GM23248 (cell line): ENCODE measurements around the gene SMIM13.

Source experiments
- EZH2 ChIP-seq: fragments of 200-600 bp; sonication (generic); IDR thresholded peaks from 2 replicates; pipeline ENCODE4 v1.6.1; 2018; ENCODE audit warnings: antibody characterized with exemption, mild to moderate bottlenecking; ENCODE audit not compliant: insufficient read depth, poor library complexity, severe bottlenecking
- EZH2phosphoT487 ChIP-seq: fragments of 200-600 bp; sonication (generic); IDR thresholded peaks from 2 replicates; pipeline ENCODE4 v1.6.1; 2018; ENCODE audit warnings: antibody characterized with exemption, moderate library complexity, mild to moderate bottlenecking, low read depth; ENCODE audit not compliant: insufficient read depth

- TF ChIP-seq EZH2 (no peak), EZH2phosphoT487 (no peak)
Observed at GRCh38 chr6:11164717-11165646, 71.3 kb downstream of the SMIM13 start.
